AG04450 (cell line): ENCODE measurements around the gene CPE. TPM values are rescaled to one million over a fixed set of nuclear protein-coding genes. Genes with fewer than 3 reads are reported as not detected.

Experiments
- CTCF ChIA-PET: fragments of 300-600, 350-600 bp; formaldehyde crosslinking; extraction: SDS; loops from one replicate; lab custom pipeline; 2022; ENCODE audit warnings: antibody characterized with exemption, inconsistent platforms; lab: Charles Lee
- POLR2A ChIA-PET: fragments of 350-600 bp; formaldehyde crosslinking; extraction: SDS; loops from one replicate; lab custom pipeline; 2021; ENCODE audit warnings: antibody characterized with exemption, inconsistent platforms; lab: Yijun Ruan, JAX
- DNase-seq: peaks from one replicate; pipeline ENCODE4 v3.0.0-alpha.2; 2011; ENCODE audit warnings: low read depth, low spot score
- H3K27ac ChIP-seq: one replicate; pipeline ENCODE4 v1.5.1; 2012; ENCODE audit warnings: low read depth, low read length, control low read depth
- H3K27me3 ChIP-seq: one replicate; pipeline ENCODE4 v1.6.0; 2012; ENCODE audit warnings: low read length; ENCODE audit not compliant: control insufficient read depth, insufficient read depth
- H3K4me3 ChIP-seq: 2 replicates; pipeline ENCODE4 v1.5.1; 2011; ENCODE audit warnings: mild to moderate bottlenecking, low read depth, low read length, control low read depth
- H3K9me3 ChIP-seq: 2 replicates; pipeline ENCODE4 v1.5.1; 2012; ENCODE audit warnings: low read length; ENCODE audit not compliant: control insufficient read depth, insufficient read depth
- polyA plus RNA-seq: library from polyadenylated mRNA; depleted of rRNA; stranded (reverse); fragments of >200 nt; gene quantifications from 2 replicates; pipeline ENCODE4 v1.2.3, GENCODE V29; 2011
- TF ChIP-seq, protein P1 (sequence below): IDR thresholded peaks from 2 replicates; pipeline ENCODE4 v1.5.1; 2011; ENCODE audit warnings: low read depth, low read length, control low read depth, inconsistent platforms

Gene CPE
- polyA plus RNA-seq, 1 experiment, result 11.8 TPM

DNA sequence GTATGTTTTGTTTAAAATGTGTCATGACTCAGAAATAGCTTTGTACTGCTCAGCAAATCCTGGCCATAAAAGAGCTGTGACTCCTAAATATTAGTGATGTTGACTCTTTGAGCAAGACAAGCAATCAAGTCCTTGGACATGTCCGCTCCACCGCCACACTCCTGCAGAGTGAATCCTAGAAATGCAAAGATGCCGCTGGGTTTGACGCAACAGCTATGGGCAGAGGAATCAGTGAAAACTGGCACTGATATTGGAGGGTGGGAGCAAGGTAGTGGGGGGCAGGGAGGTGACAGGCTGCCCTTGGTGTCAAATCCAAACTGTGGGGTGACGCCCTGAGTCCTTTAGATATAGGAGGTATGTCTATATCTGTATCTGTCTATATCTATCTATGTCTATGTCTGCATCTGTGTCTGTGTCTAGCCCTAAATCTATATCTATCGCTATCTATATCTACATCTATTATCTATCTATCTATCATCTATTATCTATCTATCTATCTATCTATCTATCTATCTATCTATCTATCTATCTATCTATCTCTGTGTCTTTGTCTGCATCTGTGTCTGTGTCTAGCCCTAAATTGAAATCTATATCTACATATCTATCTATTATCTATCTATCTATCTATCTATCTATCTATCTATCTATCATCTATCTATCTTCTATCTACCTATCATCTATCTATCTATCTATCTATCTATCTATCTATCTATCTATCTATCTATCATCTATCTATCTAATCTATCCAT, 129.7 kb downstream of the CPE start:
- H3K9me3 ChIP-seq, result no peaks in the 10 kb centered on the region
- no peaks in the 10 kb centered on the region for H3K27me3 ChIP-seq
- TF ChIP-seq, protein P1, sequence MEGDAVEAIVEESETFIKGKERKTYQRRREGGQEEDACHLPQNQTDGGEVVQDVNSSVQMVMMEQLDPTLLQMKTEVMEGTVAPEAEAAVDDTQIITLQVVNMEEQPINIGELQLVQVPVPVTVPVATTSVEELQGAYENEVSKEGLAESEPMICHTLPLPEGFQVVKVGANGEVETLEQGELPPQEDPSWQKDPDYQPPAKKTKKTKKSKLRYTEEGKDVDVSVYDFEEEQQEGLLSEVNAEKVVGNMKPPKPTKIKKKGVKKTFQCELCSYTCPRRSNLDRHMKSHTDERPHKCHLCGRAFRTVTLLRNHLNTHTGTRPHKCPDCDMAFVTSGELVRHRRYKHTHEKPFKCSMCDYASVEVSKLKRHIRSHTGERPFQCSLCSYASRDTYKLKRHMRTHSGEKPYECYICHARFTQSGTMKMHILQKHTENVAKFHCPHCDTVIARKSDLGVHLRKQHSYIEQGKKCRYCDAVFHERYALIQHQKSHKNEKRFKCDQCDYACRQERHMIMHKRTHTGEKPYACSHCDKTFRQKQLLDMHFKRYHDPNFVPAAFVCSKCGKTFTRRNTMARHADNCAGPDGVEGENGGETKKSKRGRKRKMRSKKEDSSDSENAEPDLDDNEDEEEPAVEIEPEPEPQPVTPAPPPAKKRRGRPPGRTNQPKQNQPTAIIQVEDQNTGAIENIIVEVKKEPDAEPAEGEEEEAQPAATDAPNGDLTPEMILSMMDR, result no peak
- ChIA-PET CTCF (interaction anchor here (7.7 kb wide), 1 partner anchor 15 kb away, joined by 47 read pairs; no protein-coding TSS in a partner anchor), POLR2A (no interaction called here)
- H3K27ac ChIP-seq, result no peak overlapping the region
- DNase-seq, result no peak
- no peak overlapping the region for H3K4me3 ChIP-seq

DNA sequence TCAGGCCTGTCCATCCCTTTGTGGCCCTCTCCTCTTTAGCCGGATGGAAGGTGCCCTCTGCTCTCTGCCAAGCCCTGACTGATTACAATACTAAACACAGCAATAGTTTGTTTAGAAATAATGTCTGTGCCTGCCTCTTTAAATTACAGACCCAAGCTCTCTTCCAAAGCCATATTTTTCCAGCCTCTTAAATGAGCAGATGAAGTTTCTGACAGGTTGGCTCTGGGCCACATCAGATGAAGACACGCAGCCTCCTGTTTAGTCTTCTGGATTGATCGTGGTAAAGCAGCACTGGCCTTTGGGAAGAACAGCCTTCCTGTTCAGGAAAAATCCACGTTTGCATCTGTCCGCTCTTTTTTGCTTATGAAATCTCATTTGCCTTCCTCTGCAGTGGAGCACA, 133.6 kb downstream of the CPE start:
- no peaks in the 10 kb centered on the region for H3K9me3 ChIP-seq
- ChIA-PET CTCF (no interaction called here), POLR2A (no interaction called here)
- DNase-seq, result no peak
- TF ChIP-seq, protein P1, result no peak
- no peaks in the 10 kb centered on the region for H3K27me3 ChIP-seq
- no peak overlapping the region for H3K27ac ChIP-seq
- H3K4me3 ChIP-seq, result no peak overlapping the region

DNA sequence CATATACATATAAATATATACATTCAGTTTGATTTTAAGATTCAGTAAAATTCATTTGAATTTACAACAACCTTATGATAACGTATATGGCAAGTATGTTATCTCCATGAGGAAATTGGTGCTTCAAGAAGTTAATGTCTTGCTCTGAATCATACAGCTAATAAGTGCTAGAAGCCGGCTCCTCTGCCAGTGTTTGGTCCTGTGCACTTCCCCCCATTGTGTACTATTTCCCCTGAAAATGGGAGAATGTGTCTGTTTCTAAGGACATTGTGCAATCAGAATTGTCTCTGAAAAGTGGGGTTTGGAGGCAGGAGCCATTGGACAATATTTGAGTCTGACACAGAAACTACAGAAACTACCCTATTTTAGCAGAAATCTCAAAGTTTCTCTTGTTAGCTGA, 135.9 kb downstream of the CPE start:
- Histone ChIP-seq H3K27me3 (no peaks in the 10 kb centered on the region), H3K9me3 (no peaks in the 10 kb centered on the region), H3K4me3 (no peak overlapping the region), H3K27ac (no peak overlapping the region)
- TF ChIP-seq, protein P1, result no peak
- ChIA-PET CTCF (interaction anchor here (0.7 to 0.9 kb wide), 2 partner anchors 22 to 384 kb away, joined by 3 to 4 read pairs; no protein-coding TSS in a partner anchor), POLR2A (no interaction called here)
- no peak for DNase-seq

DNA sequence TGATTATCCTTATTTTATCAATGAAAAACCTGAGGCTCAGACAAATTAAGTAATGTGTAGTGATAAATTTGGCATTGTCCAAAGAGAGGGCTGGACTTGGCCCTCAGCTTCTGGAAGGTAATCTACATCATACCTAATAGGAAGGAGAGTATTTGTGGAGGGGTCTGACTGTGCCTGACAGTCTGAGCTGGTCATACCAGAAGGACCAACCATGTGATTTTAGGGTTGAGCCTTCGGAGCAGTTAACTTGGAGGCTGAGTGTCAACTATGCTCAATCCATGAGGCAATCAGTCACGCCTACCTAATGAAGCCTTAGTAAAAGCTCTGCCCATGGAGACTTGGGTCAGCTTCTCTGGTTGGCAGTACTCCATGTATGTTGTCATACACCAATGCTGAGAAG, 136.4 kb downstream of the CPE start:
- Histone ChIP-seq H3K9me3 (no peaks in the 10 kb centered on the region), H3K27me3 (no peaks in the 10 kb centered on the region), H3K4me3 (no peak overlapping the region), H3K27ac (no peak overlapping the region)
- CTCF ChIA-PET, result interaction anchor here (0.7 to 0.9 kb wide), 2 partner anchors 22 to 384 kb away, joined by 3 to 4 read pairs; no protein-coding TSS in a partner anchor
- TF ChIP-seq, protein P1, result no peak
- POLR2A ChIA-PET, result no interaction called here
- no peak for DNase-seq

DNA sequence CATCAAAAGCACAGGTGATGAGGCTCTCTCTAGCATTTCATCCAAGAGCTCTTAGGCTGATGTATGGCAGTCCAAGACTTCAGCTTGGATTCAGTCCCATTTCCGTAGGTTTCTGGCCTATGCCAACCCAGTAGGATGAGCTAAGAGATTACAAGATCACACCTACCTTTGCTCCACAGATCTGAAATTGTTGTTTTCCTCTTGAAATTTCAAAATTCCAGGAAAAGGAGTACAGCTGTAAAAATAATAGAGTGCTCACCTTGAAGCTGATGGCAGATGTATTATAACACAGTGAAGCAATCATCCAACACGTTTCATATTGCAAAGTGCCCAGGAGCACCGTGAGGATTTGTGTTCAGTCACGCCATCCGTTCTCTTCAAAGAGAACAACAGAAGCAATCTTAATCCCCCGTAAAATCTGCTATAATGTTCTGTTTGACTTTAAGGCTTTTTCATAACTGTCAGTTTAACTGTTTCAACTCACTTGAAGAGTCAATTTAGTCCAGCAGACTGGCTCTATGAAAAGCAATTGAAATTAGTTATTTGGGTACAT, 137.5 kb downstream of the CPE start:
- ChIA-PET POLR2A (no interaction called here), CTCF (interaction anchor here (1.3 kb wide), 1 partner anchor 23 kb away, joined by 3 read pairs; no protein-coding TSS in a partner anchor)
- Histone ChIP-seq H3K9me3 (no peaks in the 10 kb centered on the region), H3K27me3 (no peaks in the 10 kb centered on the region), H3K27ac (no peak overlapping the region), H3K4me3 (no peak overlapping the region)
- no peak for DNase-seq
- TF ChIP-seq, protein P1, result no peak
